GM12872 (cell line): ENCODE measurements around the gene SLC5A9.

ENCODE experiments used
- TF ChIP-seq, protein P1 (sequence below): IDR thresholded peaks from 3 replicates; pipeline ENCODE4 v1.5.1; 2011; ENCODE audit warnings: low read depth, mild to moderate bottlenecking, low read length, moderate library complexity; ENCODE audit not compliant: insufficient read depth

SLC5A9 gene

DNA sequence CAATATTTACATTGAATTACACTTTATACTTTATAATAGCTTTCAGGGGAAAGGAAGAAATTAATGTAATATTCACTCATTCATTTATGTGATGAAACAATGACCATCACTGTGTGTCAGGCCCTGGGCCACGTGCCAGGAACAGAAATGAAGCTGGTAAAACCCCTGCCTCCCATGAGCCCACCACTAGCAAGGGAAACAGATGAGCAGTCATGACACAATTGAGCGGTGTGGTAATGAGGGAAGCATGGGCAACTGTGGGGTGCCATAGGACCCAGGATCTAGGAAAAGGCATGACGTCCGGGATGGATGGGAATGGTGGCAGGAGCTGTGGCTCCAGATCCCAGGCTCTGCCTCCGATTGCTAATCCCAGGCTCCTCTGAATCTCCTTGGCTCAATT, 17.0 kb upstream of the SLC5A9 start:
- TF ChIP-seq, protein P1, sequence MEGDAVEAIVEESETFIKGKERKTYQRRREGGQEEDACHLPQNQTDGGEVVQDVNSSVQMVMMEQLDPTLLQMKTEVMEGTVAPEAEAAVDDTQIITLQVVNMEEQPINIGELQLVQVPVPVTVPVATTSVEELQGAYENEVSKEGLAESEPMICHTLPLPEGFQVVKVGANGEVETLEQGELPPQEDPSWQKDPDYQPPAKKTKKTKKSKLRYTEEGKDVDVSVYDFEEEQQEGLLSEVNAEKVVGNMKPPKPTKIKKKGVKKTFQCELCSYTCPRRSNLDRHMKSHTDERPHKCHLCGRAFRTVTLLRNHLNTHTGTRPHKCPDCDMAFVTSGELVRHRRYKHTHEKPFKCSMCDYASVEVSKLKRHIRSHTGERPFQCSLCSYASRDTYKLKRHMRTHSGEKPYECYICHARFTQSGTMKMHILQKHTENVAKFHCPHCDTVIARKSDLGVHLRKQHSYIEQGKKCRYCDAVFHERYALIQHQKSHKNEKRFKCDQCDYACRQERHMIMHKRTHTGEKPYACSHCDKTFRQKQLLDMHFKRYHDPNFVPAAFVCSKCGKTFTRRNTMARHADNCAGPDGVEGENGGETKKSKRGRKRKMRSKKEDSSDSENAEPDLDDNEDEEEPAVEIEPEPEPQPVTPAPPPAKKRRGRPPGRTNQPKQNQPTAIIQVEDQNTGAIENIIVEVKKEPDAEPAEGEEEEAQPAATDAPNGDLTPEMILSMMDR: no peak

DNA sequence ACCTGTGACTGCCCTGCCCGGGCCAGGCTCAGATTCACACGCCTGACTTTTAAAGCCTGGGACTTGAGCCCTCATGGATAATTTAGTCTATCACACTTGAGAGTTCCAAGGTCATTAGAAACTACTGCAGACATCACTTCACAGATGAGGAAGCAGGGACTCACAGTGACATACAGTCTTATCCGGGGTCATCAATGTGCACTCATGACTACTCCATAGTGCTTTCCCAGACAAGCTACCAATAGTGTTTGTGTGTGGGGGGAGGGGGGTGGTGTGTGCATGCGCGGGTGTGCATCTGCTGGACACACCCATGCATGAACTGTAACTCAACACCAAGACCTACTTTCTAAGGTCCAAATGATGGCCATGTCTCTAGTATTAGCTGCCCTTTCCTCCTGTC, 16.1 kb upstream of the SLC5A9 start:
- TF ChIP-seq, protein P1: no peak

DNA sequence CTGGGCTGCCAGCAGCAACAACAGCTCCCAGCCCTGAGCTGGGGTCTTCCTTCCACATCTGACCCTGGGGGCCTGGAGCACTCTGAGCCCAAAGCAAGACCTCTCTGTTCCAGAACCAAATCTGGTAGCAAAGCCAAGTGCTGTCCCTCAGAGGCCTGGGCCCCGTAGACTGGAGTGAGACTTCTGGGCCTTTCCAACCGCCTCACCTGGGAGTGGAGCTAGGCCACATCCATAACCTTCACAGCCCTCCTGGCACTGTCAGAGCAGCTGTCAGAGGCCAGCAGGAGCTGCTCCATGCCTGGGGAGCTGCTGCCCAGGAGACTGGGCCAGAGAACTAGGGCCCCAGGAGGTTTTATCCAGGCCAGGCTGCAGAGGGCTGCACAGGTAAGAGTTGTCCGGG, 15.4 kb upstream of the SLC5A9 start:
- TF ChIP-seq, protein P1: no peak

DNA sequence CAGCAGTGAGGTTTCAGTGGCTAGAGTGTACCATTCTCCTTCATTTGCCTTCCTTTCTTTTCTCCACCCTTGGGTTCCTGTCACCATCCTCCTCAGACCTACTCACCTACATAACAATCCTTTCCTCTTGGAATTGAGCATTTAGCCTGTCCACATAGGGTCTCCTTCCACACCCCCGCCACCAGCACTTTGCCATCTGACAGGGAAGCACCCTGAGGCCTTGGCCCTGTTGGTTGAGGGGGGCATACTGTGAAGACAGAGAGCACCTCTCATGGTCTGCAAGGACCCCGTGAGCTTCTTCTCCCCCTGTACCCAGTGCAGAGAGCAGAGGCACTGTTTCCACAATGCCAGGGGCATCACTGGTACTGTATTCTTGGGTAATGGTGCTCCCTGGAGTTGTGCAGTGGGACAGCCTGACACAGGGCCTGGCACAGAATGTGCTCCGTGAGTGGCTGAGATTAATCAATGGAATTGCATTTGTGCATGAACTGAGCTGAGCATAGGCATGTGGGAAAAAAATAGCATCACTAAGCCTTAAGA, 14.9 kb upstream of the SLC5A9 start:
- TF ChIP-seq, protein P1: no peak

DNA sequence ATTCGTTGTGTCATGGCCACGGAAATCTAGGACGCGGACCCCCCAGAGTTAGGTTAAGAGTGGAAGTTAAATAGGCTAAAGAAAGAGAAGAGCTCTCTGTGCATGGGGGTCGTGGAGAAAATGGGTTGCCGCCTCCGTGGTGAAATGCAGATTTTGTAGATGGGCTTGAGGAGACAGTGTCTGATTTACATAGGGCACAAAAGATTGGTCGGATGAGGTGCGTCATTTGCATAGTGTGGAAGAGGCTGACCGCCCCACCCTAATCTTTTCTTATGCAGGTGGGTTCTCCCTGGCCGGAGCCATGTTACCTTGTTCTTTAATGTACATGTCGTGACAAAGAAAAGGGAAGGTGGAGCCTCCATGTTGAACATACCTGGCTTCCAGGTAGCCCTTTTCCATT, 14.3 kb upstream of the SLC5A9 start:
- TF ChIP-seq, protein P1: no peak

DNA sequence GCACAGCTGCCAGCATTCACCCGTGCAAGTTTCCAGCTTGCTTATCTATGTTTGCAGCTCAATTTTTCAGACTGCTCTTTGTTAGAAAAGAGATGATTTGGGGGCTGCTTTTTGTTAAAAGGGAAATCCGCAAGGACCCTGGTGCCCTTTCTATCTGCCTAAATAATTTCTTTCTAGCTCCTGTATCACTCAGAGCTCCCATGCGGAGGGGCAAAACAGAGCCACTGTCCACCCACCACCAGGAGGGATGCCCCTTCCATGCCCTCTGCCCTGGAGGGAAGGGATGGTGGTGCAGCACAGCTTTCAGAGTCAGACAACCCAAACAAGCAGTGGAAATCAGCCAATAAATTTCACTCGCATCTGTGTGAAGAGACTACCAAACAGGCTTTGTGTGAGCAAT, 13.9 kb upstream of the SLC5A9 start:
- TF ChIP-seq, protein P1: no peak

DNA sequence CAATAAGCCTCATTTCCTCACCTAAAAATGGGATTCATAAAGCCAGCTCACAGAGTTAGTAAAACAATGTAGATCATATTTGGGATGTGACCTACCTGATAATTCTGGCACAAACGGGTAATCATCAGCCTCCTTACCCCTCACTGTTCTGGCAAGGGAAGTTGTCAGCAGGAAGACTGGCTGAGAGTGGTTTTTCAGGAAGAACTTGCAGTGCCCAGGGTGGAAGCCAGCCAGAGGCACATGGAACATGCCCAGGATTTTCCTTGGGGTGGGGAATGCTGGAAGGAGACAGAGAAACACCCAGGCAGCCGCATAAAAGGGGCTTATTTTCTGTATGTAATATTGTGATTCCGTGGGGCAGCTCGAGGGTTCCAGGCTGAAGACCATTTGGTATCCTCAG, 7.7 kb upstream of the SLC5A9 start:
- TF ChIP-seq, protein P1: no peak
